Endothelial cell of umbilical vein (primary cell): Measurements from ENCODE around the gene C11orf58. TPM values are rescaled to one million over a fixed set of nuclear protein-coding genes. Genes with fewer than 3 reads are reported as not detected.

ENCODE experiments used
- BruUV-seq: library from RNA; stranded (reverse); fragments of 400-500 nt; replicated peaks from 2 replicates; lab custom pipeline; 2021; lab: Mats Ljungman, UMichigan
- CTCF ChIA-PET: fragments of 300-600, 350-600 bp; sonication (Branson Sonifier 250); formaldehyde crosslinking; loops from one replicate; lab custom pipeline; 2021; ENCODE audit warnings: antibody characterized with exemption, inconsistent platforms; lab: Charles Lee
- POLR2A ChIA-PET: fragments of 300-600, 350-600 bp; sonication (Branson Sonifier 250); formaldehyde crosslinking; loops from one replicate; lab custom pipeline; 2021; ENCODE audit warnings: antibody characterized with exemption, inconsistent platforms; lab: Charles Lee
- DNase-seq: peaks from one replicate; pipeline ENCODE4 v3.0.0-alpha.2; 2011; ENCODE audit warnings: low read depth, low spot score
- FAIRE-seq: peaks from 2 replicates; lab custom pipeline; 2011; peaks lifted over from hg19 to GRCh38; lab: Jason Lieb, UNC
- H2AFZ ChIP-seq: 2 replicates; pipeline ENCODE4 v1.6.0; 2012; ENCODE audit warnings: low read depth, low read length, control low read depth, inconsistent platforms
- H3K27ac ChIP-seq: 2 replicates; pipeline ENCODE4 v1.5.1; 2011; ENCODE audit warnings: low read depth, mild to moderate bottlenecking, control low read depth, low read length, moderate library complexity; ENCODE audit not compliant: insufficient read depth
- H3K27me3 ChIP-seq, 2 experiments: 2 replicates each; pipeline versions ENCODE4 v1.6.0 to v1.6.1; 2011; ENCODE audit warnings: low read length in 2 of 2, mixed read lengths in 1 of 2; ENCODE audit not compliant: control insufficient read depth in 2 of 2, insufficient read depth in 2 of 2
- H3K36me3 ChIP-seq, 2 experiments: 2 replicates in 1 of 2; 3 replicates in 1 of 2; pipeline ENCODE4 v1.5.1; 2011; ENCODE audit warnings: low read length in 2 of 2, mild to moderate bottlenecking in 1 of 2, moderate library complexity in 1 of 2; ENCODE audit not compliant: control insufficient read depth in 2 of 2, insufficient read depth in 2 of 2; ENCODE audit errors: extremely low read depth in 1 of 2
- H3K4me1 ChIP-seq: 3 replicates; pipeline ENCODE4 v1.5.1; 2011; ENCODE audit warnings: mild to moderate bottlenecking, low read length; ENCODE audit not compliant: control insufficient read depth, insufficient read depth; ENCODE audit errors: extremely low read depth
- H3K4me2 ChIP-seq: 2 replicates; pipeline ENCODE4 v1.6.1; 2011; ENCODE audit warnings: low read length, control low read depth, mixed read lengths; ENCODE audit not compliant: insufficient read depth
- H3K4me3 ChIP-seq, 3 experiments: fragments of 200-600 bp in 1 of 3; sonication (generic), shearing (Covaris generic) in 1 of 3; replicated peaks in 1 of 3; 2 replicates each; pipeline ENCODE4 v1.5.1; 2011 to 2016; ENCODE audit warnings: control low read depth in 3 of 3, low read length in 3 of 3, mild to moderate bottlenecking in 2 of 3, inconsistent platforms in 1 of 3, low read depth in 1 of 3, moderate library complexity in 1 of 3; ENCODE audit not compliant: insufficient read depth in 1 of 3
- H3K79me2 ChIP-seq: 2 replicates; pipeline ENCODE4 v1.6.0; 2012; ENCODE audit warnings: low read length, inconsistent platforms; ENCODE audit not compliant: control insufficient read depth, insufficient read depth
- H3K9ac ChIP-seq: replicated peaks from 2 replicates; pipeline ENCODE3; 2011; ENCODE audit warnings: low read length, control low read depth; ENCODE audit not compliant: insufficient read depth; ENCODE audit errors: extremely low read depth
- H3K9me1 ChIP-seq: replicated peaks from 3 replicates; pipeline ENCODE4 v1.6.0; 2011; ENCODE audit warnings: mild to moderate bottlenecking, low read length; ENCODE audit not compliant: control insufficient read depth, insufficient read depth; ENCODE audit errors: extremely low read depth
- H3K9me3 ChIP-seq: replicated peaks from 2 replicates; pipeline ENCODE4 v1.5.1; 2012; ENCODE audit warnings: low read length, inconsistent platforms; ENCODE audit not compliant: control insufficient read depth, insufficient read depth
- H4K20me1 ChIP-seq: replicated peaks from 2 replicates; pipeline ENCODE3; 2011; ENCODE audit warnings: mild to moderate bottlenecking, low read length; ENCODE audit not compliant: control insufficient read depth, insufficient read depth; ENCODE audit errors: extremely low read depth
- CTCF ChIP-seq, 2 donors: IDR thresholded peaks; 1 replicate in 1 of 2; 2 replicates in 1 of 2; pipeline ENCODE4 v1.5.1; 2011; ENCODE audit warnings: low read length in 2 of 2, mild to moderate bottlenecking in 2 of 2, moderate library complexity in 2 of 2, control low read depth in 1 of 2, inconsistent platforms in 1 of 2, low read depth in 1 of 2; ENCODE audit not compliant: insufficient read depth in 1 of 2; ENCODE audit errors: extremely low read depth in 1 of 2
- EZH2 ChIP-seq: IDR thresholded peaks from 2 replicates; pipeline ENCODE4 v1.6.1; 2012; ENCODE audit warnings: borderline replicate concordance, low read depth, mild to moderate bottlenecking, moderate library complexity, low read length, inconsistent platforms; ENCODE audit not compliant: severe bottlenecking
- FOS ChIP-seq: IDR thresholded peaks from 2 replicates; pipeline ENCODE4 v1.6.1; 2011; ENCODE audit warnings: mild to moderate bottlenecking, low read length, moderate library complexity, borderline replicate concordance; ENCODE audit not compliant: insufficient read depth
- GATA2 ChIP-seq: IDR thresholded peaks from 2 replicates; pipeline ENCODE4 v1.7.0; 2011; ENCODE audit warnings: low read depth, mild to moderate bottlenecking, moderate library complexity, mixed read lengths, low read length; ENCODE audit not compliant: insufficient read length, insufficient read depth
- JUN ChIP-seq: IDR thresholded peaks from 2 replicates; pipeline ENCODE4 v1.6.1; 2011; ENCODE audit warnings: borderline replicate concordance, low read depth; ENCODE audit not compliant: insufficient read length, insufficient read depth
- MAX ChIP-seq: IDR thresholded peaks from 2 replicates; pipeline ENCODE4 v1.6.1; 2011; ENCODE audit not compliant: insufficient read depth, insufficient read length
- MYC ChIP-seq: IDR thresholded peaks from one replicate; pipeline ENCODE4 v1.6.1; 2011; ENCODE audit warnings: mild to moderate bottlenecking, low read depth, low read length
- POLR2A ChIP-seq: IDR thresholded peaks from 2 replicates; pipeline ENCODE4 v1.6.1; 2012; ENCODE audit warnings: low read depth, mild to moderate bottlenecking, control low read depth, low read length
- POLR2AphosphoS5 ChIP-seq: IDR thresholded peaks from 2 replicates; pipeline ENCODE4 v1.6.1; 2012; ENCODE audit warnings: low read depth, mild to moderate bottlenecking, control low read depth, low read length, moderate library complexity; ENCODE audit not compliant: insufficient read depth
- dilution Hi-C: fragments of 300-500 bp; cut with MboI; formaldehyde crosslinking; loops from one replicate; pipeline ENCODE4 v1.15.0; 2019; ENCODE audit warnings: low sequenced_read_pairs; ENCODE audit not compliant: extremely low pct_ligation_motif_present
- intact Hi-C: fragments of 100-400 bp; cut with micrococcal nuclease; formaldehyde crosslinking; loops from one replicate; pipeline ENCODE4 v1.10.0; 2022
- polyA plus RNA-seq, 4 experiments: library from polyadenylated mRNA; depleted of rRNA in 3 of 4; stranded (reverse) in 3 of 4; unstranded in 1 of 4; fragments of >200 nt; gene quantifications; 2 replicates each; pipeline versions ENCODE4 v1.2.1 to v1.2.3, GENCODE V29; 2011 to 2012; ENCODE audit warnings: missing spikeins in 1 of 4
- total RNA-seq: library from RNA; stranded (reverse); gene quantifications from 2 replicates; pipeline ENCODE4 v1.2.3, GENCODE V29; 2021

The C11orf58 gene
- total and polyA plus RNA-seq, 2 donors (not counting 3 experiments of a cell fraction or from before 2014, with no cell fraction given): 88.4 to 150 TPM

GRCh38 chr11:16780146-16780545 is 41.7 kb downstream of the C11orf58 start:
- FAIRE-seq: no peak
- Histone ChIP-seq H3K4me3 (no peak overlapping the region), H3K27ac (no peak overlapping the region), H2AFZ (no peak overlapping the region), H3K4me1 (peaks cover 8% of the 10 kb centered on the region), H3K9me3 (no peaks in the 10 kb centered on the region), H3K9ac (no peak overlapping the region), H4K20me1 (no peaks in the 10 kb centered on the region), H3K36me3 (no peaks in the 10 kb centered on the region), H3K9me1 (no peaks in the 10 kb centered on the region), H3K4me2 (no peak overlapping the region), H3K27me3 (no peaks in the 10 kb centered on the region), H3K79me2 (no peaks in the 10 kb centered on the region)
- DNase-seq: no peak
- ChIA-PET POLR2A (no interaction called here), CTCF (no interaction called here)
- dilution Hi-C loops: no loop called here
- intact Hi-C loops: loop anchor here (10.0 kb wide), 1 partner anchor 605 kb away; the partner anchor contains the start of gene KCNJ11
- no TSS peak for BruUV-seq
- TF ChIP-seq MYC: no peak
- TF ChIP-seq FOS: no peak
- TF ChIP-seq JUN: no peak
- no peak for TF ChIP-seq POLR2A
- TF ChIP-seq EZH2: no peak
- no peak for TF ChIP-seq POLR2AphosphoS5
- no peak for TF ChIP-seq MAX
- TF ChIP-seq CTCF (IDR thresholded peaks at IDR 0.05; ENCODE audit: extremely low read depth in 1 of 2, insufficient read depth in 1 of 2, low read depth in 1 of 2, low read length in 2 of 2): no peak
- TF ChIP-seq GATA2: no peak
